HepG2 (cell line): Measurements from ENCODE around the gene ZNF8. TPM values are rescaled to one million over a fixed set of nuclear protein-coding genes. Genes with fewer than 3 reads are reported as not detected.

ENCODE experiments used
- AGO1 ChIP-seq: fragments of 200-400 bp; formaldehyde crosslinking; IDR thresholded peaks from 2 replicates; pipeline ENCODE4 v1.6.1; 2017; ENCODE audit warnings: mild to moderate bottlenecking, low read depth, low read length, moderate library complexity; ENCODE audit not compliant: poor library complexity, severe bottlenecking
- E2F2 ChIP-seq: sonication (generic); formaldehyde crosslinking; IDR thresholded peaks from 2 replicates; pipeline ENCODE4 v1.4.0; 2020; ENCODE audit warnings: missing genetic modification reagents, borderline replicate concordance
- EP300 ChIP-seq, 3 experiments: sonication (generic) in 1 of 3; formaldehyde crosslinking in 1 of 3; IDR thresholded peaks; 2 replicates each; pipeline versions ENCODE4 v1.5.1 to v1.6.1; 2011 to 2020; ENCODE audit warnings: low read depth in 2 of 3, low read length in 2 of 3, borderline replicate concordance in 1 of 3, improper control_type of control experiment in 1 of 3, mild to moderate bottlenecking in 1 of 3, missing genetic modification reagents in 1 of 3, moderate library complexity in 1 of 3
- FOXO1 ChIP-seq: sonication (generic); formaldehyde crosslinking; IDR thresholded peaks from 2 replicates; pipeline ENCODE4 v1.4.0; 2020; ENCODE audit warnings: missing genetic modification reagents
- GATAD1 ChIP-seq: IDR thresholded peaks from 2 replicates; pipeline ENCODE4 v1.6.1; 2016; ENCODE audit warnings: missing genetic modification reagents, missing compliant biosample characterization
- HES4 ChIP-seq: sonication (generic); formaldehyde crosslinking; IDR thresholded peaks from 2 replicates; pipeline ENCODE4 v1.9.0; 2021; ENCODE audit warnings: mild to moderate bottlenecking, missing genetic modification reagents, borderline replicate concordance
- HHEX ChIP-seq: IDR thresholded peaks from 2 replicates; pipeline ENCODE4 v1.6.1; 2016; ENCODE audit warnings: control low read depth
- MAFF ChIP-seq: IDR thresholded peaks from 2 replicates; pipeline ENCODE4 v1.6.1; 2011; ENCODE audit warnings: low read depth, low read length, improper control_type of control experiment
- MBNL3 ChIP-seq: fragments of 250-450 bp; sonication (Bioruptor Pico); conservative IDR thresholded peaks from 2 replicates; pipeline ENCODE4 v1.8.0; 2022; ENCODE audit warnings: mild to moderate bottlenecking, inconsistent platforms
- MYC ChIP-seq: sonication (generic); formaldehyde crosslinking; IDR thresholded peaks from 2 replicates; pipeline ENCODE4 v1.9.0; 2021; ENCODE audit warnings: missing genetic modification reagents, borderline replicate concordance
- NCOA5 ChIP-seq: sonication (generic); formaldehyde crosslinking; IDR thresholded peaks from 2 replicates; pipeline ENCODE4 v1.4.0; 2020; ENCODE audit warnings: missing genetic modification reagents
- SP140L ChIP-seq: sonication (generic); formaldehyde crosslinking; IDR thresholded peaks from 2 replicates; pipeline ENCODE4 v1.4.0; 2020; ENCODE audit warnings: missing genetic modification reagents, borderline replicate concordance
- ZBTB4 ChIP-seq: sonication (generic); formaldehyde crosslinking; IDR thresholded peaks from 2 replicates; pipeline ENCODE4 v1.4.0; 2020; ENCODE audit warnings: missing genetic modification reagents, mild to moderate bottlenecking, borderline replicate concordance
- ZFP62 ChIP-seq: sonication (generic); formaldehyde crosslinking; IDR thresholded peaks from 2 replicates; pipeline ENCODE4 v1.4.0; 2020; ENCODE audit warnings: missing genetic modification reagents
- ZNF274 ChIP-seq: sonication (generic); formaldehyde crosslinking; IDR thresholded peaks from 2 replicates; pipeline ENCODE4 v1.5.1; 2020; ENCODE audit warnings: mild to moderate bottlenecking, missing genetic modification reagents
- ZNF619 ChIP-seq: sonication (generic); formaldehyde crosslinking; IDR thresholded peaks from 2 replicates; pipeline ENCODE4 v1.4.0; 2020; ENCODE audit warnings: mild to moderate bottlenecking, missing genetic modification reagents
- polyA plus RNA-seq, 8 experiments: library from polyadenylated mRNA; depleted of rRNA in 3 of 8; stranded (reverse) in 7 of 8; unstranded in 1 of 8; fragments of >200 nt; fragmentation: Illumina TruSeq in 4 of 8; extraction: Trizol in 4 of 8; gene quantifications; 2 replicates each; pipeline versions ENCODE4 v1.2.1 to v1.2.3, GENCODE V29; 2011 to 2016; ENCODE audit warnings: low read depth in 4 of 8, missing spikeins in 1 of 8, mixed read lengths in 1 of 8; ENCODE audit not compliant: insufficient read depth in 1 of 8
- total RNA-seq, 5 experiments: library from RNA; depleted of rRNA; stranded (reverse); fragments of >200 nt; fragmentation: Illumina TruSeq; extraction: Trizol; gene quantifications; 2 replicates each; pipeline ENCODE4 v1.2.3, GENCODE V29; 2016; ENCODE audit warnings: low read depth in 1 of 5

The ZNF8 gene
- total and polyA plus RNA-seq, 2 of the 13 experiments (the other 11 are each of a cell fraction or from before 2014, with no cell fraction given), result 3.1 to 3.3 TPM

- TF ChIP-seq MBNL3 (CRISPR knock-in tag), result no peak
- no peak for TF ChIP-seq ZFP62 (CRISPR knock-in tag)
- no peak for TF ChIP-seq SP140L
- TF ChIP-seq AGO1, result peak; percentile 65
- TF ChIP-seq E2F2 (CRISPR knock-in tag), result no peak
- no peak for TF ChIP-seq FOXO1 (CRISPR knock-in tag)
- TF ChIP-seq ZNF619 (CRISPR knock-in tag), result 0 out of 2 replicates have a peak, but pooled peaks have one; percentile 30
- TF ChIP-seq EP300 (IDR thresholded peaks at IDR 0.05; ENCODE audit: low read depth in 2 of 2, low read length in 2 of 2), result 0 out of 4 replicates have a peak, but pooled peaks of 1 of the 2 experiments have one; percentile 17
- TF ChIP-seq EP300 (CRISPR knock-in tag; IDR thresholded peaks at IDR 0.05; ENCODE audit: borderline replicate concordance), result no peak; the same call in 1 of the 2 replicates
- TF ChIP-seq HES4 (CRISPR knock-in tag), result peak; percentile 74; the same call in 1 of the 2 replicates
- TF ChIP-seq NCOA5 (CRISPR knock-in tag), result no peak
- TF ChIP-seq ZNF274, result no peak
- no peak for TF ChIP-seq MAFF
- no peak for TF ChIP-seq HHEX (CRISPR knock-in tag)
- TF ChIP-seq ZBTB4 (CRISPR knock-in tag), result no peak
- no peak; the same call in none of the 2 replicates for TF ChIP-seq MYC (CRISPR knock-in tag)
- peak; percentile 74 for TF ChIP-seq GATAD1 (CRISPR knock-in tag)
Observed at GRCh38 chr19:58278541-58279041, at the start of gene ZNF8 (continued).
